CD14-positive monocyte (primary cell): ENCODE data around the gene LHX4. TPM values are rescaled to one million over a fixed set of nuclear protein-coding genes. Genes with fewer than 3 reads are reported as not detected.
A peak's percentile ranks its signal among the peaks of the same experiment; 100 is the strongest.

Experiments used
- DNase-seq, 3 donors: peaks; one replicate each; pipeline ENCODE4 v3.0.0-alpha.2; 2011 to 2022
- H2AFZ ChIP-seq: 2 replicates; pipeline ENCODE4 v1.6.0; 2012; ENCODE audit warnings: mild to moderate bottlenecking, low read depth, low read length, inconsistent platforms; ENCODE audit not compliant: insufficient read depth, poor library complexity, severe bottlenecking
- H3K27ac ChIP-seq, 2 donors: 1 replicate in 1 of 2; 2 replicates in 1 of 2; pipeline ENCODE4 v1.5.1; 2012 to 2013; ENCODE audit warnings: low read length in 2 of 2, control low read depth in 1 of 2, inconsistent platforms in 1 of 2, low read depth in 1 of 2, mild to moderate bottlenecking in 1 of 2
- H3K27me3 ChIP-seq, 2 donors: one replicate each; pipeline versions ENCODE4 v1.6.0 to v1.6.1; 2011 to 2013; ENCODE audit warnings: low read length in 2 of 2; ENCODE audit not compliant: control insufficient read depth in 2 of 2, insufficient read depth in 2 of 2
- H3K36me3 ChIP-seq, 2 donors: replicated peaks in 1 of 2; 1 replicate in 1 of 2; 2 replicates in 1 of 2; pipeline versions ENCODE4 v1.5.1 to v1.6.1; 2012 to 2013; ENCODE audit warnings: low read length in 2 of 2, control low read depth in 1 of 2, inconsistent platforms in 1 of 2, mild to moderate bottlenecking in 1 of 2; ENCODE audit not compliant: insufficient read depth in 2 of 2, control insufficient read depth in 1 of 2
- H3K4me1 ChIP-seq, 2 donors: 1 replicate in 1 of 2; 2 replicates in 1 of 2; pipeline versions ENCODE4 v1.5.1 to v1.6.1; 2012 to 2013; ENCODE audit warnings: low read length in 2 of 2, control low read depth in 1 of 2, inconsistent platforms in 1 of 2, mild to moderate bottlenecking in 1 of 2, moderate library complexity in 1 of 2; ENCODE audit not compliant: insufficient read depth in 2 of 2, control insufficient read depth in 1 of 2
- H3K4me2 ChIP-seq: replicated peaks from 2 replicates; pipeline ENCODE3; 2012; ENCODE audit warnings: low read length, moderate library complexity, mild to moderate bottlenecking; ENCODE audit not compliant: poor library complexity, severe bottlenecking; ENCODE audit errors: extremely low read depth
- H3K4me3 ChIP-seq, 3 experiments: fragments of 200-600 bp in 1 of 3; sonication (generic) in 1 of 3; replicated peaks in 1 of 3; 1 replicate in 2 of 3; 2 replicates in 1 of 3; pipeline ENCODE4 v1.5.1; 2011 to 2013; ENCODE audit warnings: low read length in 3 of 3, mild to moderate bottlenecking in 3 of 3, control low read depth in 2 of 3, low read depth in 2 of 3, inconsistent platforms in 1 of 3, moderate library complexity in 1 of 3
- H3K79me2 ChIP-seq: 2 replicates; pipeline ENCODE4 v1.6.0; 2012; ENCODE audit warnings: mild to moderate bottlenecking, control low read depth, inconsistent platforms, low read length, moderate library complexity; ENCODE audit not compliant: insufficient read depth
- H3K9ac ChIP-seq: 2 replicates; pipeline ENCODE4 v1.6.0; 2017; ENCODE audit warnings: low read length, mild to moderate bottlenecking; ENCODE audit not compliant: insufficient read depth, poor library complexity, severe bottlenecking
- H3K9me3 ChIP-seq, 2 donors: replicated peaks in 1 of 2; 1 replicate in 1 of 2; 2 replicates in 1 of 2; pipeline versions ENCODE4 v1.5.1 to v1.6.1; 2012 to 2013; ENCODE audit warnings: low read length in 2 of 2, control low read depth in 1 of 2; ENCODE audit not compliant: control insufficient read depth in 1 of 2, insufficient read depth in 1 of 2
- H4K20me1 ChIP-seq: 2 replicates; pipeline ENCODE4 v1.6.0; 2012; ENCODE audit warnings: mild to moderate bottlenecking, low read length, control low read depth, moderate library complexity; ENCODE audit not compliant: insufficient read depth
- H3K27ac Mint-ChIP-seq, 7 donors: one replicate each; pipeline ENCODE4 v1.8.0; 2020; ENCODE audit warnings: mild to moderate bottlenecking in 7 of 7, mixed read lengths in 7 of 7, moderate library complexity in 6 of 7, inconsistent platforms in 2 of 7
- H3K27me3 Mint-ChIP-seq, 3 donors: one replicate each; pipeline ENCODE4 v1.8.0; 2021 to 2022; ENCODE audit warnings: low read depth in 3 of 3, mild to moderate bottlenecking in 3 of 3, mixed read lengths in 3 of 3, moderate library complexity in 3 of 3, inconsistent platforms in 1 of 3
- H3K36me3 Mint-ChIP-seq, 2 donors: one replicate each; pipeline ENCODE4 v1.8.0; 2020; ENCODE audit warnings: mixed read lengths in 2 of 2, inconsistent platforms in 1 of 2, mild to moderate bottlenecking in 1 of 2
- H3K4me1 Mint-ChIP-seq: one replicate; pipeline ENCODE4 v1.8.0; 2020; ENCODE audit warnings: mild to moderate bottlenecking, mixed read lengths
- H3K4me3 Mint-ChIP-seq, 2 donors: one replicate each; pipeline ENCODE4 v1.8.0; 2020; ENCODE audit warnings: mild to moderate bottlenecking in 2 of 2, mixed read lengths in 2 of 2, moderate library complexity in 1 of 2
- H3K9me3 Mint-ChIP-seq, 7 donors: one replicate each; pipeline ENCODE4 v1.8.0; 2020 to 2022; ENCODE audit warnings: mixed read lengths in 7 of 7, mild to moderate bottlenecking in 6 of 7, moderate library complexity in 6 of 7, inconsistent platforms in 2 of 7
- WGBS: methylation state at CpG from one replicate; pipeline ENCODE4 v1.1.5; 2013; ENCODE audit warnings: missing lambda C conversion rate; ENCODE audit not compliant: insufficient coverage; 5-methylcytosine and 5-hydroxymethylcytosine counted together
- intact Hi-C, 2 donors: fragments of 100-400 bp; cut with micrococcal nuclease; formaldehyde crosslinking; loops; one replicate each; pipeline versions ENCODE4 v1.15.0 to v1.15.1; 2023
- polyA plus RNA-seq, 3 donors: library from polyadenylated mRNA; depleted of rRNA in 1 of 3; unstranded in 2 of 3; stranded (reverse) in 1 of 3; fragments of 300-500 nt in 2 of 3; fragments of >200 nt in 1 of 3; fragmentation: Illumina TruSeq in 2 of 3; gene quantifications; 1 replicate in 2 of 3; 2 replicates in 1 of 3; pipeline ENCODE4 v1.2.3, GENCODE V29; 2012 to 2021
- TF ChIP-seq, protein P1 (sequence below): fragments of 200-600 bp; IDR thresholded peaks from one replicate; pipeline ENCODE4 v1.8.0; 2022; ENCODE audit warnings: antibody characterized with exemption, mild to moderate bottlenecking

Gene LHX4
- polyA plus RNA-seq, 3 donors: not detected

GRCh38 chr1:180248731-180249681 lies 18.9 kb downstream of the LHX4 start:
- H4K20me1 ChIP-seq: no peaks in the 10 kb centered on the region
- H3K4me1 ChIP-seq: peaks cover 14 to 20% of the 10 kb centered on the region in 2 donors
- DNase-seq: no peak
- no peaks in the 10 kb centered on the region for H3K36me3 Mint-ChIP-seq
- intact Hi-C loops: no loop called here
- H3K9ac ChIP-seq: no peak overlapping the region
- no peak overlapping the region for H2AFZ ChIP-seq
- H3K27me3 ChIP-seq: no peaks in the 10 kb centered on the region
- H3K9me3 ChIP-seq: no peaks in the 10 kb centered on the region
- peak overlapping the region in 1 of 7 donors; percentile 42 for H3K27ac Mint-ChIP-seq
- H3K4me3 ChIP-seq: no peak overlapping the region
- no peak overlapping the region for H3K27ac ChIP-seq
- TF ChIP-seq, protein P1, sequence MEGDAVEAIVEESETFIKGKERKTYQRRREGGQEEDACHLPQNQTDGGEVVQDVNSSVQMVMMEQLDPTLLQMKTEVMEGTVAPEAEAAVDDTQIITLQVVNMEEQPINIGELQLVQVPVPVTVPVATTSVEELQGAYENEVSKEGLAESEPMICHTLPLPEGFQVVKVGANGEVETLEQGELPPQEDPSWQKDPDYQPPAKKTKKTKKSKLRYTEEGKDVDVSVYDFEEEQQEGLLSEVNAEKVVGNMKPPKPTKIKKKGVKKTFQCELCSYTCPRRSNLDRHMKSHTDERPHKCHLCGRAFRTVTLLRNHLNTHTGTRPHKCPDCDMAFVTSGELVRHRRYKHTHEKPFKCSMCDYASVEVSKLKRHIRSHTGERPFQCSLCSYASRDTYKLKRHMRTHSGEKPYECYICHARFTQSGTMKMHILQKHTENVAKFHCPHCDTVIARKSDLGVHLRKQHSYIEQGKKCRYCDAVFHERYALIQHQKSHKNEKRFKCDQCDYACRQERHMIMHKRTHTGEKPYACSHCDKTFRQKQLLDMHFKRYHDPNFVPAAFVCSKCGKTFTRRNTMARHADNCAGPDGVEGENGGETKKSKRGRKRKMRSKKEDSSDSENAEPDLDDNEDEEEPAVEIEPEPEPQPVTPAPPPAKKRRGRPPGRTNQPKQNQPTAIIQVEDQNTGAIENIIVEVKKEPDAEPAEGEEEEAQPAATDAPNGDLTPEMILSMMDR: no peak
- no peak overlapping the region for H3K4me2 ChIP-seq
- no peaks in the 10 kb centered on the region for H3K9me3 Mint-ChIP-seq
- H3K36me3 ChIP-seq: no peaks in the 10 kb centered on the region
- H3K27me3 Mint-ChIP-seq: peaks cover 4 to 14% (median 13%) of the 10 kb centered on the region in 3 donors
- no peak overlapping the region for H3K4me3 Mint-ChIP-seq
- no peaks in the 10 kb centered on the region for H3K79me2 ChIP-seq
- H3K4me1 Mint-ChIP-seq: peaks cover 18% of the 10 kb centered on the region
- WGBS: 80% methylated on average over 2 of the region's 11 CpGs

DNA sequence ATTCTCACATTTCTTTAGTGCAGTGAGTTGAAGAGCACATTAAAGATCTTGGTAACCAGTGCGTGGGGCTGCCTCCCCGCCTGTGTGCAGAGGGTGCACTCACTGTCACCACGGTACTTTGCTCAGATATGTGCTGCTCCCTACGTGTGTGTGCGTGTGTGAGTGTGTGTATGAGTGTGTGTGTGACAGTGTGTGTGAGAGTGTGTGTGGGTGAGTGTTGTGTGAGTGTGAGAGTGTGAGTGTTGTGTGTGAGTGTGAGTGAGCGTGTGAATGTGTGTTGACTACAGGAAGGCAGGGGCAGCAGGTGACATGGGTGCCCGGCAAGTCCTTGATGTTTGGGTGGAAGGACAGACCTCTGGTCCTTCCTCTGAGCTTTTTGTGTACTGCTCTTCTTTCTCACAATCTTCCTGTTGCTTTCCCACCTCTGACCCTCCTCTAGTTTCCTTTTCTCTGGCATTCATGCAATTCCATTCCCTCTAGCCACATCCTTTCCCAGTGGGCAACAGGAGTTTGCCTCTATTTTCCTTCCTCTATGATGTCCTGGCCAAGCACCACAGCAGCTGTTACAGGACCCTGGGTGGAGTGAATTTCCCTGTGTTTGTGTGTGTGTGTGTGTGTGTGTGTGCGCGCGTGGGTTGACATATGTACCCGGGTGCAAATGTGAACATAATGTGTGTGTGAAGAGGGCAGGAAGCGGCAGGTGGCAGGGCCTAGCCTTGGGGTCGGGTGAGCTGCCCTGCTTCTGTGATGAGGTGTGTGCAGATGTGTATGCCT lies 19.8 kb downstream of the LHX4 start:
- peaks cover 14 to 20% of the 10 kb centered on the region in 2 donors for H3K4me1 ChIP-seq
- DNase-seq: no peak
- H3K9me3 Mint-ChIP-seq: no peaks in the 10 kb centered on the region
- intact Hi-C loops: loop anchor here (2.0 to 5.0 kb wide), 2 partner anchors 167 to 227 kb away; no protein-coding TSS in a partner anchor
- no peak overlapping the region for H3K4me3 ChIP-seq
- H4K20me1 ChIP-seq: no peaks in the 10 kb centered on the region
- no peaks in the 10 kb centered on the region for H3K27me3 ChIP-seq
- 97% methylated on average over 12 of the region's 13 CpGs for WGBS
- no peaks in the 10 kb centered on the region for H3K36me3 Mint-ChIP-seq
- H3K27ac Mint-ChIP-seq: no peak overlapping the region
- no peak overlapping the region for H2AFZ ChIP-seq
- H3K4me1 Mint-ChIP-seq: peaks cover 18% of the 10 kb centered on the region
- TF ChIP-seq, protein P1: no peak
- no peaks in the 10 kb centered on the region for H3K36me3 ChIP-seq
- no peak overlapping the region for H3K9ac ChIP-seq
- H3K4me3 Mint-ChIP-seq: no peak overlapping the region
- H3K79me2 ChIP-seq: no peaks in the 10 kb centered on the region
- no peaks in the 10 kb centered on the region for H3K9me3 ChIP-seq
- H3K4me2 ChIP-seq: no peak overlapping the region
- peaks cover 3 to 13% (median 13%) of the 10 kb centered on the region in 3 donors for H3K27me3 Mint-ChIP-seq
- no peak overlapping the region for H3K27ac ChIP-seq
